Fibroblast of pulmonary artery (primary cell): Measurements from ENCODE around the gene TMEM238.

Experiments used
- DNase-seq: peaks from one replicate; pipeline ENCODE4 v3.0.0-alpha.2; 2010; ENCODE audit warnings: low read depth
- H3K4me3 ChIP-seq: replicated peaks from 2 replicates; pipeline ENCODE4 v1.5.1; 2011; ENCODE audit warnings: low read depth, mild to moderate bottlenecking, control low read depth, low read length, moderate library complexity
- TF ChIP-seq, protein P1 (sequence below): IDR thresholded peaks from 2 replicates; pipeline ENCODE4 v1.5.1; 2011; ENCODE audit warnings: mild to moderate bottlenecking, control low read depth, low read length, inconsistent platforms; ENCODE audit errors: missing control alignments

TMEM238 gene

DNA sequence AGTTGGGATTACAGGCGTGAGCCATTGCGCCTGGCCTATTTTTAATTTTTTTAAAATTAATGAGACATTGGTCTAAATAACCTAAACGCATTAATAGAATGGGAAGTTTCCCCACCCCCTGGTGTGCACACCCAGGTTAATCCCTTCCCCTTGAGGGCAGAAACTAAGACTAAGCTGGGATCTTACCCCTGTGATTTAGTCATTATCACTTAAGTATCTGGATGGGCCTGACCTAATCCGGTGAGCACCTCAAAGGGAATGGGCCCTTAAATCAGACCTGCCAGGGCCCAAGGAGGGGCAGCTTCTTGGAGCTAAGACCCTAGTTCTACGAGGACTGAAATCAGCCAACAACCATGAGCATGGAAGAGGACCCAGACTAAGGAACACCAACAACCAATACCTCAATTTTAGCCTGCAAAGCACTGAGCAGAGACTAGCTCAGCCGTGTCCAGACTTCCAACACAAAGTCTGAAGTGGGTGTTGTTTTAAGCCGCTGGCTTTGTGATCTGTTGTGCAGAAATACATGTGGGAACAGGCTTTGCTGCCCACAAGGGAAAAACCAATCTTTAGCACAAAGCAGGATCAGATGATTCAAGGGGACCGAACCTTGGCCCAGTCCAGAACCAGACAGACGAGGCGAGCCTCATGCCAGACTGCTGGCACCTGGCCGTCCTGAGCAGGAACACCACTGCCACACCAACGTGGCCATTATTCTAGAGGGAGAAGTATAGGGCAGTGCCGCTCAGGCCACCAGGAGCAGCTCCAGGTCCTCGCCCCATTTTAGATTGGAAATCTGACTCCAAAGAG is 16.4 kb upstream of the TMEM238 start:
- TF ChIP-seq, protein P1, sequence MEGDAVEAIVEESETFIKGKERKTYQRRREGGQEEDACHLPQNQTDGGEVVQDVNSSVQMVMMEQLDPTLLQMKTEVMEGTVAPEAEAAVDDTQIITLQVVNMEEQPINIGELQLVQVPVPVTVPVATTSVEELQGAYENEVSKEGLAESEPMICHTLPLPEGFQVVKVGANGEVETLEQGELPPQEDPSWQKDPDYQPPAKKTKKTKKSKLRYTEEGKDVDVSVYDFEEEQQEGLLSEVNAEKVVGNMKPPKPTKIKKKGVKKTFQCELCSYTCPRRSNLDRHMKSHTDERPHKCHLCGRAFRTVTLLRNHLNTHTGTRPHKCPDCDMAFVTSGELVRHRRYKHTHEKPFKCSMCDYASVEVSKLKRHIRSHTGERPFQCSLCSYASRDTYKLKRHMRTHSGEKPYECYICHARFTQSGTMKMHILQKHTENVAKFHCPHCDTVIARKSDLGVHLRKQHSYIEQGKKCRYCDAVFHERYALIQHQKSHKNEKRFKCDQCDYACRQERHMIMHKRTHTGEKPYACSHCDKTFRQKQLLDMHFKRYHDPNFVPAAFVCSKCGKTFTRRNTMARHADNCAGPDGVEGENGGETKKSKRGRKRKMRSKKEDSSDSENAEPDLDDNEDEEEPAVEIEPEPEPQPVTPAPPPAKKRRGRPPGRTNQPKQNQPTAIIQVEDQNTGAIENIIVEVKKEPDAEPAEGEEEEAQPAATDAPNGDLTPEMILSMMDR, result no peak
- H3K4me3 ChIP-seq, result no peak overlapping the region
- no peak for DNase-seq

- TF ChIP-seq, protein P1, result no peak
- H3K4me3 ChIP-seq, result no peak overlapping the region
- no peak for DNase-seq
Observed at GRCh38 chr19:55398200-55398925, 14.3 kb upstream of the TMEM238 start.

DNA sequence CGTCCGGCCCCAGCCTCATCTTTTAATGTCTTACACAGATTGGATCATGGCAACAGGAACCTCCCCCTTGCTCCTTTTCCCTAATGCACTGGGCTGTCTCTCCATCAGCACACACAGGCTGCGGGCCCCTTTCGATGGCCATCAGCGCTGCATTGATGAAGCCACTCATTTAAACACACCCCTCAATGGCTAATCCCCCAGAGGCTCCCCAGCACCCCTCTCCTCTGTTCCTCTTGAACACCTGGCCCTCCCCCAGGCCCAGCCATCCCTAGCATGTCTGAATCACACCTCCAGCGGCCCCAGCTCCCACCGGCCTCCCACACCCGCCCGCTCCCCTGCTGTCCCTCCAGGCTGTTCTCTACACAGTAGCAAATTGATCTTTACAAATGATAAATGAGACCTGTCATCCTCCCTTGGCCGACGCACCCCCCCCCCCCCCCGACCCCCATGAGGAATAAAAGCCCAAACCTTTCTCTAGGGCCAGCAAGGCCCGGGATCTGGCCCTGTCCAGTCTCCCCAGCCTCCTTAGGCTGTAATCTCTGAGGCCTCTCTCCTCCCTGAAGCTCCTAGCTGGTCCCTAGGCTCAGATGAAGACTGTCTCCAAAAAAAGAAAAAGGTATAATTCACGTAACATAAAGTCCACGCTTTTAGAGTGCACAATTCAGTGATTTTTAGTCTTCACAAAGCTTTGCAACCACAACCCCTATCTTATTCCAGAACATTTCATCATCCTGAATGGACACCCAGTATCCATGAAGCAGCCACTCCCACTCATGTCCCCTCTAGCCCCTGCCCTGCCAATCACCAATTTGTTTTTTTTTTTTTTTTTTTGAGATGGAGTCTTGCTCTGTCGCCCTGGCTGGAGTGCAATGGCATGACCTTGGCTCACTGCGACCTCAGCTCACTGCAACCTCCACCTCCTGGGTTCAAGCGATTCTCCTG is 9.0 kb upstream of the TMEM238 start:
- TF ChIP-seq, protein P1, result no peak
- no peak for DNase-seq
- H3K4me3 ChIP-seq, result no peak overlapping the region

DNA sequence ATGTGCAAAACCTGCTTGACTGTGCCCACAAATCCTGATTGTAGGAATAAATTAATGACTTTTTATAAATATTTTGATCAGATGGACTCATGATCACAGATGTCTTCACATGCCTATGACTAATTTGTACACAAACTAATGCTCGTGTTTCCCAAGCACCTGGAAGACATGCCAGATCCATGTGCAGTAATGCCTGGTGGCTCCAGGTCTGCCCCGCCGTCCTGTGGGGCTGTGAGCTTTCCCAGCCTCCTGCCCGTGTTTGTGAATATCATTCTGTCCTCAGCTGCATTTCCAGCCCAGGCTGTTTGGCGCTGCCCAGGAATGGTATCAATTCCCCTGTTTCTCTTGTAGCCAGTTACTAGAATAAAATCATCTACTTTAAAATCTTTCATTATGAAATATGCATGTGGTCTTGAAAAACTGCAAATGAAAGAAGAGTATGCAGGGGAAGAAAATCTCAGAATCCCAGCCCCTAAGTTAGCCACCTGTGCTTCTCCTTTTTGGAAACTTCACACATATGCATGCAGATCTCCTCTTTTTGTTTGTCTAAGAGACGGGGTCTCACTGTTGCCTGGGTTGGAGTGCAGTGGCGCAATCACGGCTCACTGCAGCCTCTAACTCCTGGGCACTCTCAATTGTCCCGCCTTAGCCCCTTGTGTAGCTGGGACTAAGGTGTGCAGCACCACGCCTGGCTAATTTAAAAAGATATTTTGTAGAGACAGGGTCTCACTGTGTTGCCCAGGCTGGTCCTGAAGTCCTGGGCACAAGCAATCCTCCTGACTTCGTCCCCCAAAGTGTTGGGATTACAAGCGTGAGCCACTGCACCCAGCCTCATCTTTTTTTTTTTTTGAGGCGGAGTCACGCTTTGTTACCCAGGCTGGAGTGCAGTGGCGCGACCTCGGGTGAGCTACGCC is 7.9 kb upstream of the TMEM238 start:
- H3K4me3 ChIP-seq, result no peak overlapping the region
- TF ChIP-seq, protein P1, result no peak
- no peak for DNase-seq

- H3K4me3 ChIP-seq, result no peak overlapping the region
- TF ChIP-seq, protein P1, result no peak
Observed at GRCh38 chr19:55391191-55391670, 7.1 kb upstream of the TMEM238 start.

More at GRCh38 chr19:55391191-55391670, 7.1 kb upstream of the TMEM238 start:
- DNase-seq, result no peak
